Thyroid gland (tissue), 4 donors: ENCODE data around the gene FECH.

Experiments used
- POLR2A ChIP-seq, 2 donors: fragments of 450-650 bp; IDR thresholded peaks; one replicate each; pipeline ENCODE4 v1.6.1; 2017; ENCODE audit warnings: antibody characterized with exemption in 2 of 2, mild to moderate bottlenecking in 2 of 2, moderate library complexity in 1 of 2
- TF ChIP-seq, protein P1 (sequence below), 6 experiments: fragments of 200-600 bp in 3 of 6; fragments of 450-650 bp in 3 of 6; sonication (generic) in 3 of 6; IDR thresholded peaks; one replicate each; pipeline ENCODE4 v1.5.1; 2016 to 2019; ENCODE audit warnings: antibody characterized with exemption in 6 of 6, mild to moderate bottlenecking in 2 of 6, inconsistent platforms in 1 of 6, moderate library complexity in 1 of 6

DNA sequence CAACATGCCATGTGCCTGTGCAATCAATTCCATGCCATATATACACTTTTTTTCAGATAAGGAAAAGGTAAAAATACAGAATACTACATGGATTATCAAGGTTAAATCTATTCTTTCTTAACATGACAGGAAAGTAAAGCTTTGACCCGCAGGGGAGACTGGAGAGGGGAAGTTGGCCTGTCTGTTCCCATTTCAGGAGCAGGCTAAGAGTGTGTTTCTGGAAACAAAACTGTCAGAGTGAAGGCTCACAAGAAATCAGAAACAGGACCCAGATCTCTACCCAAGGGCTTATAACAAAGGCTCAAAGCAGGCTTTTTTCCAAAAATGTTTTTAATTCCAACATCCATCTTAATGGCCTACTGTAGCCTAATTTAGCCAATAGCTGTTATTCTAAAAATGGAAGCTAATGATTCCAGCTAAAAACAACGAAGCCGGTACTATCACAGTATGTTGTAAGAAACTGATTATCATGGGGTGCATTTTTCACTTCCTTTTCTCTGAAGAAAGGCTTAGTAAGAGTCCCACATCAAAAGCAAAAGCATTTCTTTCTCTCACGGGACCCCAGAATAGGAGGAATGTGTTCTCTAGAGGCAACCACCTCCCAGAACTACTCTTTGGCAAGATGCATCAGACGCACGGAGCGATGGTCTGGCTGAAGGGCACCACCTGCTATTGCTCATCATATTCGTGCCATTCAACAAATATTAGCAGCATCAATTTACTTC lies 41.4 kb downstream of the FECH start:
- TF ChIP-seq, protein P1, sequence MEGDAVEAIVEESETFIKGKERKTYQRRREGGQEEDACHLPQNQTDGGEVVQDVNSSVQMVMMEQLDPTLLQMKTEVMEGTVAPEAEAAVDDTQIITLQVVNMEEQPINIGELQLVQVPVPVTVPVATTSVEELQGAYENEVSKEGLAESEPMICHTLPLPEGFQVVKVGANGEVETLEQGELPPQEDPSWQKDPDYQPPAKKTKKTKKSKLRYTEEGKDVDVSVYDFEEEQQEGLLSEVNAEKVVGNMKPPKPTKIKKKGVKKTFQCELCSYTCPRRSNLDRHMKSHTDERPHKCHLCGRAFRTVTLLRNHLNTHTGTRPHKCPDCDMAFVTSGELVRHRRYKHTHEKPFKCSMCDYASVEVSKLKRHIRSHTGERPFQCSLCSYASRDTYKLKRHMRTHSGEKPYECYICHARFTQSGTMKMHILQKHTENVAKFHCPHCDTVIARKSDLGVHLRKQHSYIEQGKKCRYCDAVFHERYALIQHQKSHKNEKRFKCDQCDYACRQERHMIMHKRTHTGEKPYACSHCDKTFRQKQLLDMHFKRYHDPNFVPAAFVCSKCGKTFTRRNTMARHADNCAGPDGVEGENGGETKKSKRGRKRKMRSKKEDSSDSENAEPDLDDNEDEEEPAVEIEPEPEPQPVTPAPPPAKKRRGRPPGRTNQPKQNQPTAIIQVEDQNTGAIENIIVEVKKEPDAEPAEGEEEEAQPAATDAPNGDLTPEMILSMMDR (IDR thresholded peaks at IDR 0.05): no peak
- no peak for TF ChIP-seq POLR2A (IDR thresholded peaks at IDR 0.05)
